HCT116 (cell line): ENCODE data around the gene VAV1.

Experiments
- CEBPB ChIP-seq: IDR thresholded peaks from 2 replicates; pipeline ENCODE4 v1.6.1; 2012; ENCODE audit warnings: low read depth
- CTCF ChIP-seq, 3 experiments: fragments of 200-600 bp in 1 of 3; sonication (generic) in 1 of 3; IDR thresholded peaks in 2 of 3; conservative IDR thresholded peaks in 1 of 3; 2 replicates each; pipeline ENCODE4 v1.5.1; 2012 to 2017; ENCODE audit warnings: low read depth in 2 of 3, low read length in 2 of 3, antibody characterized with exemption in 1 of 3, borderline replicate concordance in 1 of 3, control low read depth in 1 of 3, mild to moderate bottlenecking in 1 of 3, mixed read lengths in 1 of 3, mixed run types in 1 of 3, moderate library complexity in 1 of 3; ENCODE audit not compliant: insufficient read depth in 1 of 3
- ELF1 ChIP-seq: IDR thresholded peaks from 2 replicates; pipeline ENCODE4 v1.6.1; 2012; ENCODE audit warnings: low read depth, borderline replicate concordance
- EZH2 ChIP-seq: fragments of 200-600 bp; sonication (generic); IDR thresholded peaks from 2 replicates; pipeline ENCODE4 v1.6.1; 2017; ENCODE audit warnings: antibody characterized with exemption, mixed run types
- EZH2phosphoT487 ChIP-seq: fragments of 200-600 bp; IDR thresholded peaks from 2 replicates; pipeline ENCODE4 v1.6.1; 2018; ENCODE audit warnings: antibody characterized with exemption, borderline replicate concordance
- FOSL1 ChIP-seq: IDR thresholded peaks from 2 replicates; pipeline ENCODE4 v1.6.1; 2012; ENCODE audit warnings: low read depth
- JUND ChIP-seq: IDR thresholded peaks from 2 replicates; pipeline ENCODE4 v1.6.1; 2012
- MAX ChIP-seq: IDR thresholded peaks from 2 replicates; pipeline ENCODE4 v1.6.1; 2012
- POLR2A ChIP-seq: IDR thresholded peaks from 2 replicates; pipeline ENCODE4 v1.7.0; 2011; ENCODE audit warnings: borderline replicate concordance; ENCODE audit not compliant: insufficient read depth, insufficient read length; ENCODE audit errors: extremely low read depth
- REST ChIP-seq: IDR thresholded peaks from 2 replicates; pipeline ENCODE4 v1.6.1; 2012; ENCODE audit warnings: low read depth
- SIN3A ChIP-seq: IDR thresholded peaks from 2 replicates; pipeline ENCODE4 v1.6.1; 2012; ENCODE audit warnings: low read depth
- YY1 ChIP-seq: IDR thresholded peaks from 2 replicates; pipeline ENCODE4 v1.6.1; 2011; ENCODE audit warnings: low read length, low read depth, moderate library complexity, mild to moderate bottlenecking; ENCODE audit not compliant: insufficient replicate concordance; ENCODE audit errors: extremely low read depth
- ZNF274 ChIP-seq: fragments of 200-500 bp; sonication (Bioruptor generic); IDR thresholded peaks from 2 replicates; pipeline ENCODE4 v1.6.1; 2014; ENCODE audit warnings: mild to moderate bottlenecking, low read depth, low read length, inconsistent platforms

- TF ChIP-seq SIN3A (no peak), YY1 (no peak), EZH2 (no peak), FOSL1 (no peak), EZH2phosphoT487 (no peak), CTCF (IDR thresholded peaks at IDR 0.05 in 2 of 3, conservative IDR thresholded peaks at IDR 0.05 in 1 of 3; ENCODE audit: borderline replicate concordance in 1 of 3, insufficient read depth in 1 of 3, low read depth in 2 of 3, low read length in 2 of 3) (no peak), MAX (no peak), REST (no peak), CEBPB (no peak), JUND (no peak), ELF1 (no peak), POLR2A (no peak), ZNF274 (no peak)
Observed at GRCh38 chr19:6776999-6777398, 4.5 kb downstream of the VAV1 start.
